GM21390 (cell line): ENCODE data around the gene GPR139.

Source experiments
- ATAC-seq: cut with Tn5 transposase; IDR thresholded peaks from one replicate; pipeline ENCODE4 v1.9.1; 2021; ENCODE audit not compliant: unreplicated experiment

Gene GPR139

GRCh38 chr16:20073203-20074098 is at the start of gene GPR139:
Gene GPR139, minus strand, starts transcription at chr16:20073890. Its CDS starts 274 bp downstream, at chr16:20073616.
- no peak for ATAC-seq

GRCh38 chr16:20122011-20122410 is 48.3 kb upstream of the GPR139 start:
- no peak for ATAC-seq

DNA sequence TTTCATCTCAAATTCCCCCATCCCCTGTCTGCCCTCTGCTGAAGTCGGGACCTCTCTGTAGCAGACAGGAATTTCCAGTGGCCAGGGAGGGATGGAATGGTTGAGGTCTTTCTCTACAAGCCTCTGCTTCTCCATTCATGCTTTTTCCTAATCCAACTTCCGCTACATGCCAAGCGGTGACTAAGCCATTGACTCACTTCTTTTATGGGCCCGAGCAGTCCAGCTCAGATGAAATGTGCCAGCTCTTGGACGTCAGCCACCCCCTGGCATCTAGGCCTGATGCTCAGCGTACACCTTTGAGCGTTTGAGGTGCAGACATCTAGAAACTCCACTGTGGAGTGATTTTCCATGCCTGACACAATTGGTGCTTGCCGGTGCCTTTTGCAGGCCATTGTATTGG is 40.7 kb upstream of the GPR139 start:
- no peak for ATAC-seq

GRCh38 chr16:20111143-20111542 is 37.5 kb upstream of the GPR139 start:
- no peak for ATAC-seq

- no peak for ATAC-seq
Measured at GRCh38 chr16:20107083-20107482, 33.4 kb upstream of the GPR139 start.

DNA sequence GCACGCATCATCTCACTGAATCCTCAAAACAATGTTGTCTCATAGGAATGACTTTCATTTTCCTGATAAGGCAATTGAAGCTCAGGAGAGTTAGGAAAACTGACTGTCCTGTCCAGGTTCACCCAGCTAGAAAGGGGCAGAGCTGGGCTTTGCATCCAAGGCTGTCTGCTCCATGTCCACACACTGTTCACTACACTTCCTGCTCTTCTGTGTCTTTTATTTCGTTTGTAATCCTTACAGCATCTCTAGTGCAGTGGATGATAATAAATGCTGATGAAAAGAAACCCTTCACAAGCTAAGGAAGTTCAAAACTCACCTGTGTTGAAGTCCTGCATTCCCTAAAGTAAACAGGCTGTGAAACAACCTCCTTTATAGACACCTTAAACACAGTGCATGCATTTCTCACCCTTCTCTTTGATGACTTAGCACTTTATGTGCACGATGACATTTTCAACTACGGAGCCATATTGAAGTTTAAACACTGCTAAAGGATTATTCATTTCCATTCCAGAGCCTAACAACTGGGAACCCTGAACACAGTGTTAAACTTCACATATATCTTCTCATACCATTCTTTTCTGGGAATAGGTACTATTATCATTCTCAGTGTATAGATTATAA is 31.0 kb upstream of the GPR139 start:
- ATAC-seq, result no peak

- no peak for ATAC-seq
Measured at GRCh38 chr16:20102521-20102920, 28.8 kb upstream of the GPR139 start.

DNA sequence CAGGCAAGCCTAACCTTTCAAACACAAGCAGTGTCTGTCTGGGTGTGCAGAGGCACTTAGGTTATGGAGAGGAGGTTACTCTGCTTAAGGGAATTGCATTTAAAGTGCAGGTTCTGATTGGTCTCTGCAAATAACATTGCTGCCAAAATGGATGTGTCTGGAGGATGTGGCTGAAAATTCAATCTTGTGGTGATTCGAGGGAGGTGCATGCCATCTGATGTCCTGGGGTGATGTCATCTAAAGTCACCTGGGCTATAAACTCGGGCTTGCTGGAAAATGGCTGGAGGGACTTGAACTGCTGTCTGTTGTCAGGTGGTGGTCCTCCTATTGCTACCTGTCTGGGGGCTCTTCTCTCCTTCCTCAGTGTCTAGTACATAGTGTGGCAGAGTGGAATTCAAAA is 28.3 kb upstream of the GPR139 start:
- ATAC-seq, result no peak

GRCh38 chr16:20099375-20099774 is 25.7 kb upstream of the GPR139 start:
- ATAC-seq, result no peak

GRCh38 chr16:20094157-20094556 is 20.5 kb upstream of the GPR139 start:
- no peak for ATAC-seq

- ATAC-seq, result no peak
Measured at GRCh38 chr16:20089246-20089965, 15.7 kb upstream of the GPR139 start.

DNA sequence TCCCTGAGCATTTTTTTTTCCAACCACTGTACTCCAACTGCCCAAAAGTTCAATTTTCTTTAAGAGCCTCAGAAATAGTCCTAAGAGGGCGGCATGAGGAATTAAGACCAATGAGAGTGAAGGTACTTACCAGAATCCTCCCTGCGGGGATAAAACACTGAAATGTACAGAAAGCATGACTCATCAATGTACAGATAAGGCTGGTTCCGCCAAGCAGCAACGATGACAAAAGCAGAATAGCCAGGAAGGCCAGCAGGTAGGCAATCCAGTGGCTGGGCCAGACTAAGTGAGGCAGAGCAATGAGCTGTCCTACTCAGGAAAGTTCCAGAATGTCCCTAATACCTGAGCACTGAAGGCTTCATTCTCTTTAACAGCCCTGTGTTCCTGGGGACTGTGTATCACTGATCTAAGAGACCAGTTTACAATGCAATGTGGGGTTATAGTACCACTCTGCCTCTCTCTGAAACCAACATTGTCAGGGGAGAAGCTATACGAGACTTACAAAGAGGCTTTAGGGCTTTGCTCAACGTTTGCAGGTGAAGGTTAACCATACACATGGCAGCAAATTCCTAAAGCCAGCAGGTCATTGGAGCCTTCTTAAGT is 11.0 kb upstream of the GPR139 start:
- no peak for ATAC-seq

DNA sequence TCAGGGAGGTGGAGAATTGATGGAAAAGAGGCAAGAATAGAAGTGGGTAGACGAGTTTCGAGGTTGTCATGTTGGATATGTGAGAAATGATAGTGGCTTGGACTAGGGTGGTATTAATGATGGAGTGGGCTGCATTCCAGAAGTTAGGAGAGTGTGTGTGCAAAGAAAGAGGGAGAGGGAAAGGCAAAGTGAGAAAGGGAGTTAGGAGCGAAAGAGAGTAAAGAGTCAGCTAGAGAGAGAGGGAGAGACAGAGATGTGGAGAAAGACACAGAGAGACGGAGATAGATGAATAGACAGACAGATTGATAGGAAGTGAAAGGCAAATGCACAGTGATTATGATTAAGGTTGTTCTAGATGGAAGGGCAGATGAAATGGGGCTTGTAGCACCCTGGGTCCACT is 5.4 kb upstream of the GPR139 start:
- no peak for ATAC-seq

DNA sequence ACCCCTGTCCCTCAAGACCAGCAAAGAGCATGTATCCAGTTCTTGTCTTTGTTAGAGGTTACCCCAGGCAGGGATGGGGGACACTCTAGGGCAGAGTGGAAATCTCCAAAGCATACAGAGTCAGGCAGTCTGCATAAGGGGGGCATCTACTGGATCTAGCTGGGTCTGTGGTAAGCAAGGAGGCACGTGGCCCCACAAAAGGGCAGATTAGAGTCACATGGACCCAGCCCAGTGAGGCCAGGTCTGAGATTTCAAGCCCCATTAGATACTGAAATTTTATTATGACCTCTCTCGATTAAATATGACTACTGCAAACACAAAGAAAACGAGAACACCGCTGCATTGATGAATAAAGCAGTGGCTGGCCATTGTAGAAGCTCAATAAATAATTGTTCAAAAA is 1.6 kb upstream of the GPR139 start:
- ATAC-seq, result no peak

GRCh38 chr16:20074099-20074991 is 655 bp upstream of the GPR139 start:
- ATAC-seq, result no peak

- no peak for ATAC-seq
Measured at GRCh38 chr16:20072874-20073202, 852 bp downstream of the GPR139 start.

GRCh38 chr16:20072146-20072873 is 1.4 kb downstream of the GPR139 start:
- no peak for ATAC-seq

DNA sequence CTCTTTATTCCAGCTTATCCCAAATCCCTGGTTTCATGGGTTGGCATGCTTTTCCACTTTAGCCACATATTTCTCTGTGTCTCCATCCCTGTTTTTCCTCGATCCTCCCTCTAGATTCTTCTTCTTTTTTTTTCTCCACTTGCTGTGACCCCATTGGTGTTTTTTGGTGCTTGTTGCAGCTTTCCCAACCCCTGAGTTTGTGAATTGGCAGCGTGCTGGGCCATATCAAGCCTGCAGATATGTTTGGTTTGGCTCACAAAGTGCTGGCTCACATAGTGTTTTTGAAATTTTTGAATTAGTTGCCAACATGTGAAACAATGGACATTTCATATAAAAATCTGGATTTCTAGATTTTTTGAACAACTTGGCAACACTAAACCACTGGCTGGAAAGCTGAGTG is 8.8 kb downstream of the GPR139 start:
- ATAC-seq, result no peak

- ATAC-seq, result no peak
Measured at GRCh38 chr16:20064520-20064919, 9.2 kb downstream of the GPR139 start.

DNA sequence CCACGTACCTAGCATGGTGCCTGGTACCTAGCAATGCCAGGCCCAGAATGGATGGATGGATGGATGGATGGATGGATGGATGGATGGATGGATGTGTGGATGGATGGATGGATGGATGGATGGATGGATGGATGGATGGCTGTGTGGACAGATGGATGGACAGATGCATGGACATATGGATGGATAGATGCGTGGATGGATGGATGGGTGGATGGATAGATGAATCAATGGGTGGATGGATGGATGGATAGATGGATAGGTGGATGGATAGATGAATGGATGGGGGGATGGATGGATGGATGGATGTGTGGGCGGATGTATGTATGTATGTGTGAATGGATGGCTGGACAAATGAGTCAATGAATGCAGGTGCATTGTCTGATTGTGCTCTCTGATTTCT is 12.6 kb downstream of the GPR139 start:
- no peak for ATAC-seq
